ENCODE measurements around the gene CUBN. TPM values are rescaled to one million over a fixed set of nuclear protein-coding genes. Genes with fewer than 3 reads are reported as not detected.

The CUBN gene
- total RNA-seq, 6 experiments from 2014 or later = 0.43 to 1.7 (median 1.2) TPM

DNA sequence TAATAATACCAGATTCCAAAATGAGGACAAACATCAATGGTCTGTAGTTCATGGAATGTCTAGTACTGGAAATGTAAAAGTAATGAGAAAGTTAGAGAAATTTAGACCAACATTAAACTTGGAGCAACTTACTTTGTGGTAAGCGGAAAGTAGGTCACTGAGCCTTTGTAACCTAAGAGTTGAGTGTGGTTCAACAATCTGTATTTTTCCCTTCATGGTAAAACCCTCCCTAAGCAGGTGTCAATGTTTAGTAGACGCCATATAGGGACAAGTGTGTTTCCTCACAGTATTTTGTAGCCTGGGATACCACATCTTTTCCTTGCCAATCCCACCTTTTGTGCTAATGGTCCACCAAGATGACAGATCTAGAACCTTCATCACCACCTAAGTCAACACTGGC, 245.1 kb downstream of the CUBN start:
- no peaks in the 10 kb centered on the region for H3K9me3 Mint-ChIP-seq
- DNase-seq = no peak
- no peak overlapping the region for H3K27ac Mint-ChIP-seq
- peaks cover 43% of the 10 kb centered on the region for H3K4me1 Mint-ChIP-seq (ENCODE audit: low read depth)
- H3K27me3 Mint-ChIP-seq (ENCODE audit: insufficient read depth) = no peaks in the 10 kb centered on the region
- H3K36me3 Mint-ChIP-seq (ENCODE audit: low read depth) = peaks cover 4% of the 10 kb centered on the region
- no peak for TF ChIP-seq CTCF (IDR thresholded peaks at IDR 0.05)
- H3K4me3 Mint-ChIP-seq = no peak overlapping the region

- H3K27me3 Mint-ChIP-seq (ENCODE audit: insufficient read depth) = no peaks in the 10 kb centered on the region
These were observed 246.5 kb downstream of the CUBN start for GRCh38 chr10:16883084-16883483.

GRCh38 chr10:16870331-16870730, 259.3 kb downstream of the CUBN start:
- Mint-ChIP-seq H3K36me3 (ENCODE audit: low read depth) (peaks cover 7% of the 10 kb centered on the region; the same call in 1 of the 2 replicates), H3K4me1 (ENCODE audit: low read depth) (peaks cover 49% of the 10 kb centered on the region), H3K9me3 (no peaks in the 10 kb centered on the region), H3K27ac (peak overlapping the region; percentile 78), H3K27me3 (ENCODE audit: insufficient read depth) (peaks cover 2% of the 10 kb centered on the region), H3K4me3 (no peak overlapping the region)
- no peak for TF ChIP-seq CTCF (IDR thresholded peaks at IDR 0.05)
- peak; percentile 14 for DNase-seq

More at GRCh38 chr10:16883084-16883483, 246.5 kb downstream of the CUBN start:
- H3K36me3 Mint-ChIP-seq (ENCODE audit: low read depth) = peaks cover 4% of the 10 kb centered on the region
- H3K27ac Mint-ChIP-seq = no peak overlapping the region
- H3K4me3 Mint-ChIP-seq = no peak overlapping the region
- no peak for DNase-seq
- TF ChIP-seq CTCF (IDR thresholded peaks at IDR 0.05) = no peak
- H3K4me1 Mint-ChIP-seq (ENCODE audit: low read depth) = peaks cover 33% of the 10 kb centered on the region
- no peaks in the 10 kb centered on the region for H3K9me3 Mint-ChIP-seq

GRCh38 chr10:16867990-16868389, 261.6 kb downstream of the CUBN start:
- Mint-ChIP-seq H3K4me3 (peak overlapping the region; percentile 64; the same call in 1 of the 2 replicates), H3K4me1 (ENCODE audit: low read depth) (peaks cover 49% of the 10 kb centered on the region), H3K27ac (peak overlapping the region; percentile 72), H3K9me3 (no peaks in the 10 kb centered on the region), H3K27me3 (ENCODE audit: insufficient read depth) (peaks cover 2% of the 10 kb centered on the region), H3K36me3 (ENCODE audit: low read depth) (peaks cover 7% of the 10 kb centered on the region; the same call in 1 of the 2 replicates)
- DNase-seq = no peak
- TF ChIP-seq CTCF (IDR thresholded peaks at IDR 0.05) = no peak

DNA sequence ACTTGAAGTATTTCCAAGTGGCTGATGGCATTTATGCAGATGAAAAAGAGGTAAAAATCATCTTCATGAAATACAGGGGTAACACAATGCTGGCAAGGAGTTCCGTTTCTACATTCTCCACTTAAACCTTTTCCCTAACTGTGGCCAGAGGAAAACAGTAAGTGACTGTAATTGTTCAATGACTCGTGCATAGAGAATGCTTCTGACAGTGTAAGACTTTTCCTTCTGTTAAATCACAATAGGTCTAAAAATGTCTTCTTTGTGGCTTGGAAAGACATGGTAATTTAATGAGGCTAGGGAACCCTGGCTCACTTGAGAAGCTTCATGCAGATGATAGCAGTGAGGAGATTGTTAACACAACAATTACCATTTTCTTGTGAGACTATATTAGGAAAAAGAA, 262.1 kb downstream of the CUBN start:
- Mint-ChIP-seq H3K27ac (peak overlapping the region; percentile 72), H3K9me3 (no peaks in the 10 kb centered on the region), H3K4me1 (ENCODE audit: low read depth) (peaks cover 49% of the 10 kb centered on the region), H3K27me3 (ENCODE audit: insufficient read depth) (peaks cover 2% of the 10 kb centered on the region), H3K36me3 (ENCODE audit: low read depth) (peaks cover 7% of the 10 kb centered on the region; the same call in 1 of the 2 replicates), H3K4me3 (peak overlapping the region; percentile 64)
- no peak for TF ChIP-seq CTCF (IDR thresholded peaks at IDR 0.05)
- peak; percentile 79 for DNase-seq

Measured in HFFc6 (cell line).